IMR-90 (cell line): Measurements from ENCODE around the gene GBP7. TPM values are rescaled to one million over a fixed set of nuclear protein-coding genes. Genes with fewer than 3 reads are reported as not detected.

ENCODE experiments used
- ATAC-seq: fragments of 200-7000 bp; cut with Tn5 transposase; 2 replicates; pipeline ENCODE4 v1.9.1; 2020; ENCODE audit warnings: low read depth, mild to moderate bottlenecking, moderate library complexity
- BruUV-seq: library from RNA; stranded (reverse); fragments of 400-500 nt; replicated peaks from 2 replicates; lab custom pipeline; 2021; lab: Mats Ljungman, UMichigan
- CTCF ChIA-PET: fragments of 300-600 bp; formaldehyde crosslinking; extraction: SDS; loops from one replicate; lab custom pipeline; 2021; ENCODE audit warnings: antibody characterized with exemption; lab: Yijun Ruan, JAX
- POLR2A ChIA-PET: fragments of 300-600 bp; sonication (Branson Sonifier 250); formaldehyde crosslinking; loops from one replicate; lab custom pipeline; 2022; ENCODE audit warnings: antibody characterized with exemption; ENCODE audit not compliant: unreplicated experiment; lab: Charles Lee
- DNase-seq: peaks from one replicate; pipeline ENCODE4 v3.0.0; 2013
- H2AFZ ChIP-seq: replicated peaks from 2 replicates; pipeline ENCODE3; 2013; ENCODE audit warnings: low read length, mild to moderate bottlenecking; ENCODE audit not compliant: poor library complexity
- H2AK5ac ChIP-seq: 2 replicates; pipeline ENCODE4 v1.6.1; 2013; ENCODE audit warnings: low read depth, low read length, inconsistent platforms
- H2AK9ac ChIP-seq: replicated peaks from 2 replicates; pipeline ENCODE3; 2013; ENCODE audit warnings: mild to moderate bottlenecking, low read depth, low read length, moderate library complexity; ENCODE audit not compliant: poor library complexity
- H2BK120ac ChIP-seq: 2 replicates; pipeline ENCODE4 v1.6.1; 2013; ENCODE audit warnings: low read depth, low read length, inconsistent platforms
- H2BK15ac ChIP-seq: 3 replicates; pipeline ENCODE4 v1.6.1; 2013; ENCODE audit warnings: low read depth, low read length, inconsistent platforms
- H2BK20ac ChIP-seq: 2 replicates; pipeline ENCODE4 v1.6.1; 2013; ENCODE audit warnings: low read depth, mild to moderate bottlenecking, inconsistent platforms, low read length, moderate library complexity
- H2BK5ac ChIP-seq: 2 replicates; pipeline ENCODE4 v1.6.1; 2013; ENCODE audit warnings: mild to moderate bottlenecking, low read depth, low read length, inconsistent platforms; ENCODE audit not compliant: poor library complexity, severe bottlenecking
- H3K14ac ChIP-seq: replicated peaks from 2 replicates; pipeline ENCODE4 v1.6.1; 2013; ENCODE audit warnings: low read depth, low read length, inconsistent platforms
- H3K18ac ChIP-seq: 2 replicates; pipeline ENCODE4 v1.6.1; 2013; ENCODE audit warnings: low read depth, low read length, control low read depth
- H3K23ac ChIP-seq: 2 replicates; pipeline ENCODE4 v1.6.1; 2013; ENCODE audit warnings: low read depth, low read length, inconsistent platforms
- H3K27ac ChIP-seq: 2 replicates; pipeline ENCODE4 v1.5.1; 2013; ENCODE audit warnings: mild to moderate bottlenecking, control low read depth, low read length; ENCODE audit not compliant: insufficient read depth
- H3K27me3 ChIP-seq: 2 replicates; pipeline ENCODE4 v1.6.1; 2013; ENCODE audit warnings: low read length; ENCODE audit not compliant: control insufficient read depth, insufficient read depth
- H3K36me3 ChIP-seq: 2 replicates; pipeline ENCODE4 v1.6.1; 2013; ENCODE audit warnings: low read length, mixed read lengths; ENCODE audit not compliant: control insufficient read depth, insufficient read depth
- H3K4ac ChIP-seq: 2 replicates; pipeline ENCODE4 v1.6.1; 2013; ENCODE audit warnings: low read depth, low read length, inconsistent platforms
- H3K4me1 ChIP-seq: 2 replicates; pipeline ENCODE4 v1.6.1; 2013; ENCODE audit warnings: low read length, mixed read lengths; ENCODE audit not compliant: control insufficient read depth, insufficient read depth
- H3K4me2 ChIP-seq: 2 replicates; pipeline ENCODE4 v1.6.1; 2013; ENCODE audit warnings: low read depth, mild to moderate bottlenecking, control low read depth, low read length, moderate library complexity
- H3K4me3 ChIP-seq: 2 replicates; pipeline ENCODE4 v1.5.1; 2013; ENCODE audit warnings: low read depth, mild to moderate bottlenecking, control low read depth, low read length, moderate library complexity; ENCODE audit not compliant: insufficient read depth
- H3K56ac ChIP-seq: 2 replicates; pipeline ENCODE4 v1.6.1; 2013; ENCODE audit warnings: low read length, inconsistent platforms; ENCODE audit not compliant: insufficient read depth; ENCODE audit errors: extremely low read depth
- H3K79me1 ChIP-seq, 2 experiments: 2 replicates each; pipeline ENCODE4 v1.6.1; 2013; ENCODE audit warnings: low read length in 2 of 2, inconsistent platforms in 1 of 2, low read depth in 1 of 2
- H3K9ac ChIP-seq: 2 replicates; pipeline ENCODE4 v1.6.1; 2013; ENCODE audit warnings: low read depth, low read length, control low read depth
- H3K9me1 ChIP-seq: 2 replicates; pipeline ENCODE4 v1.6.1; 2013; ENCODE audit warnings: low read length, inconsistent platforms; ENCODE audit not compliant: insufficient read depth
- H3K9me3 ChIP-seq: 2 replicates; pipeline ENCODE4 v1.6.1; 2013; ENCODE audit warnings: low read length; ENCODE audit not compliant: control insufficient read depth, insufficient read depth
- H4K20me1 ChIP-seq: 2 replicates; pipeline ENCODE4 v1.6.1; 2013; ENCODE audit warnings: low read length, inconsistent platforms; ENCODE audit not compliant: insufficient read depth
- H4K5ac ChIP-seq: 2 replicates; pipeline ENCODE4 v1.6.1; 2013; ENCODE audit warnings: mild to moderate bottlenecking, low read depth, low read length, control low read depth
- H4K8ac ChIP-seq, 2 experiments: 2 replicates each; pipeline ENCODE4 v1.6.1; 2013; ENCODE audit warnings: low read depth in 2 of 2, low read length in 2 of 2, control low read depth in 1 of 2, inconsistent platforms in 1 of 2
- H4K91ac ChIP-seq: 2 replicates; pipeline ENCODE4 v1.6.1; 2013; ENCODE audit warnings: low read depth, low read length, inconsistent platforms; ENCODE audit not compliant: insufficient read depth
- BHLHE40 ChIP-seq: fragments of 150-350 bp; IDR thresholded peaks from 2 replicates; pipeline ENCODE4 v1.6.1; 2016; ENCODE audit warnings: mild to moderate bottlenecking, low read depth, low read length
- CEBPB ChIP-seq: IDR thresholded peaks from 2 replicates; pipeline ENCODE4 v1.6.1; 2012; ENCODE audit warnings: low read depth, low read length, improper control_type of control experiment
- CTCF ChIP-seq: conservative IDR thresholded peaks from 2 replicates; pipeline ENCODE4 v1.5.1; 2012; ENCODE audit warnings: mild to moderate bottlenecking, low read depth, low read length, improper control_type of control experiment
- FOS ChIP-seq: fragments of 150-350 bp; IDR thresholded peaks from 2 replicates; pipeline ENCODE4 v1.6.1; 2016; ENCODE audit warnings: low read depth, low read length
- MAZ ChIP-seq: IDR thresholded peaks from 2 replicates; pipeline ENCODE4 v1.6.1; 2012; ENCODE audit warnings: low read depth, mild to moderate bottlenecking, low read length, improper control_type of control experiment, moderate library complexity, borderline replicate concordance
- NFE2L2 ChIP-seq: fragments of 150-350 bp; IDR thresholded peaks from 2 replicates; pipeline ENCODE4 v1.6.1; 2016; ENCODE audit warnings: low read depth, mild to moderate bottlenecking, low read length
- POLR2A ChIP-seq: IDR thresholded peaks from 2 replicates; pipeline ENCODE4 v1.6.1; 2012; ENCODE audit warnings: mild to moderate bottlenecking, low read depth, low read length
- RAD21 ChIP-seq: IDR thresholded peaks from 2 replicates; pipeline ENCODE4 v1.6.1; 2012; ENCODE audit warnings: low read length, improper control_type of control experiment
- RCOR1 ChIP-seq: IDR thresholded peaks from 2 replicates; pipeline ENCODE4 v1.6.1; 2012; ENCODE audit warnings: mild to moderate bottlenecking, low read length, improper control_type of control experiment; ENCODE audit not compliant: insufficient replicate concordance
- RFX5 ChIP-seq: IDR thresholded peaks from 2 replicates; pipeline ENCODE4 v1.8.0; 2012; ENCODE audit warnings: low read depth, mild to moderate bottlenecking, low read length, moderate library complexity
- SMC3 ChIP-seq: fragments of 150-350 bp; IDR thresholded peaks from 2 replicates; pipeline ENCODE4 v1.6.1; 2016; ENCODE audit warnings: low read depth, mild to moderate bottlenecking, antibody characterized with exemption, low read length, moderate library complexity
- USF2 ChIP-seq: fragments of 150-350 bp; IDR thresholded peaks from 2 replicates; pipeline ENCODE4 v1.6.1; 2017; ENCODE audit warnings: mild to moderate bottlenecking, antibody characterized with exemption, low read length, low read depth
- WGBS, 2 experiments: methylation state at CpG; one replicate each; pipeline versions ENCODE4 v1.1.5 to v1.1.7; 2013; ENCODE audit warnings: missing lambda C conversion rate in 2 of 2; ENCODE audit not compliant: insufficient read length in 1 of 2; ENCODE audit errors: extremely low coverage in 2 of 2; 5-methylcytosine and 5-hydroxymethylcytosine counted together
- dilution Hi-C: fragments of 300-500 bp; cut with HindIII; formaldehyde crosslinking; loops from one replicate; pipeline ENCODE4 v1.14.3; 2018; ENCODE audit warnings: low sequenced_read_pairs; ENCODE audit not compliant: unreplicated experiment
- in situ Hi-C: fragments of 300-500 bp; cut with MboI; formaldehyde crosslinking; loops from 3 replicates; pipeline ENCODE4 v1.14.3; 2019; ENCODE audit warnings: low sequenced_read_pairs, inconsistent platforms, mixed read lengths
- intact Hi-C: fragments of 100-400 bp; cut with micrococcal nuclease; formaldehyde crosslinking; loops from 2 replicates; pipeline ENCODE4 v1.10.0; 2022
- polyA plus RNA-seq, 3 experiments: library from polyadenylated mRNA; depleted of rRNA; stranded (reverse); fragments of >200 nt; gene quantifications; 2 replicates each; pipeline ENCODE4 v1.2.3, GENCODE V29; 2012; ENCODE audit warnings: low replicate concordance in 1 of 3
- total RNA-seq: library from RNA; depleted of rRNA; stranded (reverse); fragments of >200 nt; gene quantifications from 2 replicates; pipeline ENCODE4 v1.2.3, GENCODE V29; 2012

Gene GBP7
- total and polyA plus RNA-seq, 2 of the 4 experiments (the other 2 are of a cell fraction) = not detected

DNA sequence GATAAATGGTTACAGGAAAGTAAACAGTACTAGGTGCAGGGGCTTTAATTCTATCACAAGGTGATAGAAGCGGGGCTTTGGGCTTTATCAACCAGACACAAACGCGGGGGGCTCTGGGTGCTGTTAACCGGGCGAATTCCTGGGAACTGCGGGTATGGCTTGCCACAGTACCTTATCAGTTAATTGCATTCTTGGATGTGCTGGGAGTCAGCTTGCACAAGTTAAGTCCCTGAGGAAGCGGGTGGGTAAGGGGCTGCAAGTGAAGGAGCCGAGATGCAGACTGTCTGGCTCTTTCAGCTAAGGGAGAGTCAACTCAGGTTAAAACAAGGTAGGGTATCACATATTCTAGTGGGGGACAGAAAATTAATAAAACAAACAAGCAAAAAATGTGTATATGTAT is 22.3 kb upstream of the GBP7 start:
- Histone ChIP-seq H2BK15ac (no peak overlapping the region), H2BK120ac (no peak overlapping the region), H3K4me1 (no peaks in the 10 kb centered on the region), H3K27ac (no peak overlapping the region), H4K91ac (no peak overlapping the region), H3K9ac (no peak overlapping the region), H3K9me3 (no peaks in the 10 kb centered on the region), H3K14ac (no peak overlapping the region), H3K4me3 (no peak overlapping the region), H2AK9ac (no peak overlapping the region), H2AK5ac (no peak overlapping the region), H3K4me2 (no peak overlapping the region; the same call in 1 of the 2 replicates), H3K18ac (no peak overlapping the region), H3K27me3 (peaks cover 3% of the 10 kb centered on the region), H3K9me1 (no peaks in the 10 kb centered on the region), H2BK20ac (no peak overlapping the region), H3K56ac (no peak overlapping the region), H3K4ac (no peak overlapping the region), H3K36me3 (no peaks in the 10 kb centered on the region), H4K20me1 (no peaks in the 10 kb centered on the region), H3K23ac (no peak overlapping the region), H4K5ac (no peak overlapping the region), H3K79me1 (no peaks in the 10 kb centered on the region), H4K8ac (no peak overlapping the region), H2AFZ (no peak overlapping the region), H2BK5ac (no peak overlapping the region)
- TF ChIP-seq MAZ (no peak), SMC3 (no peak), CEBPB (no peak), RCOR1 (no peak), RFX5 (no peak), NFE2L2 (no peak), FOS (no peak), RAD21 (no peak), USF2 (no peak), BHLHE40 (no peak), POLR2A (no peak), CTCF (no peak)
- intact Hi-C loops (no loop called here), dilution Hi-C loops (no loop called here), in situ Hi-C loops (no loop called here)
- no peak for DNase-seq
- CTCF ChIA-PET = no interaction called here
- WGBS, 2 experiments = 15% methylated on average over 5 of the region's 8 CpGs; no CpG with 5 or more reads in 1 of the 2 experiments
- no TSS peak for BruUV-seq
- ATAC-seq = no peak
- POLR2A ChIA-PET = no interaction called here
